K562 (cell line): Measurements from ENCODE around the gene EFCAB13. TPM values are rescaled to one million over a fixed set of nuclear protein-coding genes. Genes with fewer than 3 reads are reported as not detected.
A peak's percentile ranks its signal among the peaks of the same experiment; 100 is the strongest.

Source experiments
- BHLHE40 ChIP-seq: IDR thresholded peaks from 2 replicates; pipeline ENCODE4 v1.6.1; 2011; ENCODE audit warnings: low read length, improper control_type of control experiment
- BRD9 ChIP-seq: fragments of 450-650 bp; IDR thresholded peaks from 2 replicates; pipeline ENCODE4 v1.6.1; 2018; ENCODE audit warnings: low read depth; ENCODE audit not compliant: partially characterized antibody
- EGR1 ChIP-seq: fragments of 450-650 bp; conservative IDR thresholded peaks from 2 replicates; pipeline ENCODE4 v1.6.1; 2017; ENCODE audit warnings: mild to moderate bottlenecking
- EP300 ChIP-seq: IDR thresholded peaks from 2 replicates; pipeline ENCODE4 v1.6.1; 2012; ENCODE audit warnings: low read length, improper control_type of control experiment
- KLF13 ChIP-seq: fragments of 450-650 bp; IDR thresholded peaks from 2 replicates; pipeline ENCODE4 v1.6.1; 2016; ENCODE audit warnings: missing genetic modification characterization, low read depth, mild to moderate bottlenecking, missing compliant biosample characterization, moderate library complexity, borderline replicate concordance
- MECOM ChIP-seq: fragments of 250-450 bp; sonication (Bioruptor Pico); IDR thresholded peaks from 2 replicates; pipeline ENCODE4 v1.8.0; 2022; ENCODE audit warnings: inconsistent platforms
- NEUROD1 ChIP-seq: fragments of 150-350 bp; IDR thresholded peaks from 2 replicates; pipeline ENCODE4 v1.6.1; 2014; ENCODE audit warnings: borderline replicate concordance, low read length, low read depth; ENCODE audit not compliant: partially characterized antibody
- RAD21 ChIP-seq, 2 experiments: fragments of 250-450 bp in 1 of 2; fragments of 450-650 bp in 1 of 2; sonication (Bioruptor Pico) in 1 of 2; formaldehyde crosslinking in 1 of 2; IDR thresholded peaks in 1 of 2; conservative IDR thresholded peaks in 1 of 2; 2 replicates each; pipeline versions ENCODE4 v1.4.0 to v1.8.0; 2020 to 2022; ENCODE audit warnings: mild to moderate bottlenecking in 2 of 2, moderate library complexity in 1 of 2
- RBM22 ChIP-seq: fragments of 200-400 bp; formaldehyde crosslinking; IDR thresholded peaks from 2 replicates; pipeline ENCODE4 v1.6.1; 2018; ENCODE audit warnings: low read length, low read depth; ENCODE audit not compliant: poor library complexity, severe bottlenecking
- SP1 ChIP-seq: sonication (generic); formaldehyde crosslinking; IDR thresholded peaks from 2 replicates; pipeline ENCODE4 v1.8.1; 2022; ENCODE audit warnings: mild to moderate bottlenecking, missing genetic modification reagents
- ZBTB1 ChIP-seq: sonication (generic); formaldehyde crosslinking; IDR thresholded peaks from 2 replicates; pipeline ENCODE4 v1.8.1; 2023; ENCODE audit warnings: missing genetic modification reagents, low read depth, mild to moderate bottlenecking, borderline replicate concordance
- ZFPM2 ChIP-seq: fragments of 250-450 bp; sonication (Bioruptor Pico); IDR thresholded peaks from 2 replicates; pipeline ENCODE4 v1.5.1; 2022; ENCODE audit warnings: mild to moderate bottlenecking
- polyA plus RNA-seq, 8 experiments: library from polyadenylated mRNA; depleted of rRNA in 4 of 8; stranded (reverse) in 5 of 8; unstranded in 3 of 8; fragments of >200 nt; fragmentation: Nextera tagmentation in 2 of 8; fragmentation: Illumina TruSeq in 1 of 8; extraction: Ambion mirVana in 2 of 8; extraction: Trizol in 1 of 8; gene quantifications; 2 replicates each; pipeline versions ENCODE4 v1.2.1 to v1.2.3, GENCODE V29; 2011 to 2014; ENCODE audit warnings: inconsistent platforms in 1 of 8, missing spikeins in 1 of 8
- total RNA-seq, 7 experiments: library from RNA; depleted of rRNA in 6 of 7; stranded (reverse); fragments of >200 nt in 6 of 7; fragmentation: Illumina TruSeq in 2 of 7; extraction: Trizol in 2 of 7; gene quantifications; 2 replicates each; pipeline versions ENCODE4 v1.2.1 to v1.2.3, GENCODE V29; 2011 to 2021; ENCODE audit warnings: low replicate concordance in 1 of 7
- TF ChIP-seq, protein P1 (sequence below): fragments of 250-450 bp; sonication (Bioruptor Pico); IDR thresholded peaks from 2 replicates; pipeline ENCODE4 v1.8.0; 2021; ENCODE audit warnings: moderate library complexity, mild to moderate bottlenecking, inconsistent platforms
- TF ChIP-seq, protein P2 (sequence below): sonication (generic); formaldehyde crosslinking; IDR thresholded peaks from 2 replicates; pipeline ENCODE4 v1.8.1; 2022; ENCODE audit warnings: missing genetic modification reagents
- TF ChIP-seq, protein P3 (sequence below): fragments of 450-650 bp; IDR thresholded peaks from 2 replicates; pipeline ENCODE4 v1.6.1; 2016
- TF ChIP-seq, protein P4 (sequence below): sonication (generic); formaldehyde crosslinking; IDR thresholded peaks from 2 replicates; pipeline ENCODE4 v1.8.0; 2022; ENCODE audit warnings: mild to moderate bottlenecking, missing genetic modification reagents

EFCAB13 gene
- total and polyA plus RNA-seq, 9 of the 15 experiments (the other 6 are each of a cell fraction or from before 2014, with no cell fraction given): 0.32 to 1.3 (median 0.95) TPM

DNA sequence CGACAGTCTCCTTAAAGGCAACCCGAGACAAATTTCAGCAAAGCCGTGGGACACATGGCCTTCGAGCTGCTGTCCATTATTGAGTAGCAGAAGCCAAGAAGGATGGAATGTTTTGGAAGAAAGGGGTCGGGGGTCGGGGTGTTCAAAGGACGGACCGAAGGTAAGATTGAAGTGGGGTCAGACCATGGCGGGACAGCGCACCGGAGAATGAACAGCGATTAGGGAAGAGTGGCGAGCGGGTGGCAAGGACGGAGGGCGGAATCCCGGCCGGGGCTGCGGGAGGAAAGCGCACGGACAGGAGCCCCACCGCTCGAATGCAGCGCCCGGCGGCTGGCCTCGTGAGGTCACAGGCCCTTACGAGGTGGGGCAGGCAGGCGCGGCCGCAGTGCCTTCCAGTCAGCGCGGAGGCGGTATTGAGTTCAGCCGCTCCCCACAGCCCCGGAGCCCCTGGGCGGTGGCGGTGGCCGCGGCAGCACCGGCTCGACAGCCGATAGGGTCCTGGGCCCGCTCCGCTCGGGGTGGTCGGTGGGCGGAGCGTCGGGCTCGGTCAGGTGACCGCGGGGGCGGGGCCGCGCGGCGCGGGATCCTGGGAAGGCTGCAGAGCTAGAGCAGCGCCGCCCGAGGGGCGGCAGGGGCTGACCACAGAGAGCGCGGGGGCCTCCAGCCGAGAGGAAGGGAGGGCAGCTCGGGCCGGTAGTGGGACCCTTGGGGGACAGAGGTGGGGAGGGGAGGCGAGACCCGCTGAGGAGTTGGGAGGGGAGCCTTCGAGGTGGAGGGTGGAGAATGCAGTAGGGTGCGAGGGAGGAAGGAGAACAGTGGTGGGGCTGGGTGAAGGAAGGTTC is at the start of gene EFCAB13 (continued):
- TF ChIP-seq ZFPM2 (CRISPR knock-in tag): 0 out of 2 replicates have a peak, but pooled peaks have one; percentile 42
- TF ChIP-seq KLF13 (tag): peak; percentile 84
- TF ChIP-seq, protein P1, sequence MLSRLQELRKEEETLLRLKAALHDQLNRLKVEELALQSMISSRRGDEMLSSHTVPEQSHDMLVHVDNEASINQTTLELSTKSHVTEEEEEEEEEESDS (CRISPR knock-in tag): no peak
- no peak for TF ChIP-seq MECOM (CRISPR knock-in tag)
- peak; percentile 25; the same call in 1 of the 2 replicates for TF ChIP-seq ZBTB1 (CRISPR knock-in tag)
- peak in 1 of 2 experiments; percentile 14; a peak in 1 of 4 replicates for TF ChIP-seq RAD21 (CRISPR knock-in tag; conservative IDR thresholded peaks at IDR 0.05 in 1 of 2, IDR thresholded peaks at IDR 0.05 in 1 of 2)
- peak; percentile 12 for TF ChIP-seq NEUROD1
- TF ChIP-seq, protein P2, sequence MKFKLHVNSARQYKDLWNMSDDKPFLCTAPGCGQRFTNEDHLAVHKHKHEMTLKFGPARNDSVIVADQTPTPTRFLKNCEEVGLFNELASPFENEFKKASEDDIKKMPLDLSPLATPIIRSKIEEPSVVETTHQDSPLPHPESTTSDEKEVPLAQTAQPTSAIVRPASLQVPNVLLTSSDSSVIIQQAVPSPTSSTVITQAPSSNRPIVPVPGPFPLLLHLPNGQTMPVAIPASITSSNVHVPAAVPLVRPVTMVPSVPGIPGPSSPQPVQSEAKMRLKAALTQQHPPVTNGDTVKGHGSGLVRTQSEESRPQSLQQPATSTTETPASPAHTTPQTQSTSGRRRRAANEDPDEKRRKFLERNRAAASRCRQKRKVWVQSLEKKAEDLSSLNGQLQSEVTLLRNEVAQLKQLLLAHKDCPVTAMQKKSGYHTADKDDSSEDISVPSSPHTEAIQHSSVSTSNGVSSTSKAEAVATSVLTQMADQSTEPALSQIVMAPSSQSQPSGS: 0 out of 2 replicates have a peak, but pooled peaks have one; percentile 84
- TF ChIP-seq RBM22: peak; percentile 20
- TF ChIP-seq, protein P3, sequence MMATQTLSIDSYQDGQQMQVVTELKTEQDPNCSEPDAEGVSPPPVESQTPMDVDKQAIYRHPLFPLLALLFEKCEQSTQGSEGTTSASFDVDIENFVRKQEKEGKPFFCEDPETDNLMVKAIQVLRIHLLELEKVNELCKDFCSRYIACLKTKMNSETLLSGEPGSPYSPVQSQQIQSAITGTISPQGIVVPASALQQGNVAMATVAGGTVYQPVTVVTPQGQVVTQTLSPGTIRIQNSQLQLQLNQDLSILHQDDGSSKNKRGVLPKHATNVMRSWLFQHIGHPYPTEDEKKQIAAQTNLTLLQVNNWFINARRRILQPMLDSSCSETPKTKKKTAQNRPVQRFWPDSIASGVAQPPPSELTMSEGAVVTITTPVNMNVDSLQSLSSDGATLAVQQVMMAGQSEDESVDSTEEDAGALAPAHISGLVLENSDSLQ: peak; percentile 29; the same call in 1 of the 2 replicates
- TF ChIP-seq SP1: peak; percentile 80
- peak; percentile 70 for TF ChIP-seq EGR1
- 0 out of 2 replicates have a peak, but pooled peaks have one; percentile 5 for TF ChIP-seq EP300
- TF ChIP-seq, protein P4, sequence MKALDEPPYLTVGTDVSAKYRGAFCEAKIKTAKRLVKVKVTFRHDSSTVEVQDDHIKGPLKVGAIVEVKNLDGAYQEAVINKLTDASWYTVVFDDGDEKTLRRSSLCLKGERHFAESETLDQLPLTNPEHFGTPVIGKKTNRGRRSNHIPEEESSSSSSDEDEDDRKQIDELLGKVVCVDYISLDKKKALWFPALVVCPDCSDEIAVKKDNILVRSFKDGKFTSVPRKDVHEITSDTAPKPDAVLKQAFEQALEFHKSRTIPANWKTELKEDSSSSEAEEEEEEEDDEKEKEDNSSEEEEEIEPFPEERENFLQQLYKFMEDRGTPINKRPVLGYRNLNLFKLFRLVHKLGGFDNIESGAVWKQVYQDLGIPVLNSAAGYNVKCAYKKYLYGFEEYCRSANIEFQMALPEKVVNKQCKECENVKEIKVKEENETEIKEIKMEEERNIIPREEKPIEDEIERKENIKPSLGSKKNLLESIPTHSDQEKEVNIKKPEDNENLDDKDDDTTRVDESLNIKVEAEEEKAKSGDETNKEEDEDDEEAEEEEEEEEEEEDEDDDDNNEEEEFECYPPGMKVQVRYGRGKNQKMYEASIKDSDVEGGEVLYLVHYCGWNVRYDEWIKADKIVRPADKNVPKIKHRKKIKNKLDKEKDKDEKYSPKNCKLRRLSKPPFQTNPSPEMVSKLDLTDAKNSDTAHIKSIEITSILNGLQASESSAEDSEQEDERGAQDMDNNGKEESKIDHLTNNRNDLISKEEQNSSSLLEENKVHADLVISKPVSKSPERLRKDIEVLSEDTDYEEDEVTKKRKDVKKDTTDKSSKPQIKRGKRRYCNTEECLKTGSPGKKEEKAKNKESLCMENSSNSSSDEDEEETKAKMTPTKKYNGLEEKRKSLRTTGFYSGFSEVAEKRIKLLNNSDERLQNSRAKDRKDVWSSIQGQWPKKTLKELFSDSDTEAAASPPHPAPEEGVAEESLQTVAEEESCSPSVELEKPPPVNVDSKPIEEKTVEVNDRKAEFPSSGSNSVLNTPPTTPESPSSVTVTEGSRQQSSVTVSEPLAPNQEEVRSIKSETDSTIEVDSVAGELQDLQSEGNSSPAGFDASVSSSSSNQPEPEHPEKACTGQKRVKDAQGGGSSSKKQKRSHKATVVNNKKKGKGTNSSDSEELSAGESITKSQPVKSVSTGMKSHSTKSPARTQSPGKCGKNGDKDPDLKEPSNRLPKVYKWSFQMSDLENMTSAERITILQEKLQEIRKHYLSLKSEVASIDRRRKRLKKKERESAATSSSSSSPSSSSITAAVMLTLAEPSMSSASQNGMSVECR (CRISPR knock-in tag): peak; percentile 91
- peak; percentile 68 for TF ChIP-seq BHLHE40
- peak; percentile 50 for TF ChIP-seq BRD9
